HepG2 (cell line): ENCODE data around the gene ZCCHC7. TPM values are rescaled to one million over a fixed set of nuclear protein-coding genes. Genes with fewer than 3 reads are reported as not detected.

ENCODE experiments used
- AGO1 ChIP-seq: fragments of 200-400 bp; formaldehyde crosslinking; IDR thresholded peaks from 2 replicates; pipeline ENCODE4 v1.6.1; 2017; ENCODE audit warnings: mild to moderate bottlenecking, low read depth, low read length, moderate library complexity; ENCODE audit not compliant: poor library complexity, severe bottlenecking
- DRAP1 ChIP-seq: IDR thresholded peaks from 2 replicates; pipeline ENCODE4 v1.6.1; 2016; ENCODE audit warnings: missing genetic modification reagents, missing compliant biosample characterization
- FIP1L1 ChIP-seq: fragments of 200-400 bp; formaldehyde crosslinking; IDR thresholded peaks from 2 replicates; pipeline ENCODE4 v1.6.1; 2018; ENCODE audit warnings: low read depth, mild to moderate bottlenecking, low read length, moderate library complexity, borderline replicate concordance; ENCODE audit not compliant: insufficient read depth
- JARID2 ChIP-seq: sonication (generic); formaldehyde crosslinking; IDR thresholded peaks from 2 replicates; pipeline ENCODE4 v1.8.1; 2023; ENCODE audit warnings: missing genetic modification reagents, inconsistent platforms; ENCODE audit not compliant: insufficient replicate concordance
- JUN ChIP-seq: sonication (generic); formaldehyde crosslinking; IDR thresholded peaks from 2 replicates; pipeline ENCODE4 v1.4.0; 2020; ENCODE audit warnings: mild to moderate bottlenecking, missing genetic modification reagents
- MATR3 ChIP-seq: sonication (generic); formaldehyde crosslinking; IDR thresholded peaks from 2 replicates; pipeline ENCODE4 v1.4.0; 2020; ENCODE audit warnings: missing genetic modification reagents
- MTA1 ChIP-seq: sonication (generic); formaldehyde crosslinking; IDR thresholded peaks from 2 replicates; pipeline ENCODE4 v1.4.0; 2020; ENCODE audit warnings: missing genetic modification reagents, mild to moderate bottlenecking, borderline replicate concordance
- NFE2 ChIP-seq: sonication (generic); formaldehyde crosslinking; IDR thresholded peaks from 2 replicates; pipeline ENCODE4 v1.4.0; 2020; ENCODE audit warnings: missing genetic modification reagents
- NR1H2 ChIP-seq: sonication (generic); formaldehyde crosslinking; IDR thresholded peaks from 2 replicates; pipeline ENCODE4 v1.8.1; 2022; ENCODE audit warnings: low read depth, missing genetic modification reagents, borderline replicate concordance
- NRL ChIP-seq: sonication (generic); formaldehyde crosslinking; IDR thresholded peaks from 2 replicates; pipeline ENCODE4 v1.5.0; 2020; ENCODE audit warnings: missing genetic modification reagents, mild to moderate bottlenecking, moderate library complexity, borderline replicate concordance
- PPARG ChIP-seq: conservative IDR thresholded peaks from 2 replicates; pipeline ENCODE4 v1.6.1; 2016; ENCODE audit warnings: missing biosample characterization, missing genetic modification reagents
- RFXANK ChIP-seq: IDR thresholded peaks from 2 replicates; pipeline ENCODE4 v1.6.1; 2016
- SCMH1 ChIP-seq: sonication (generic); formaldehyde crosslinking; IDR thresholded peaks from 2 replicates; pipeline ENCODE4 v1.9.0; 2021; ENCODE audit warnings: missing genetic modification reagents, mild to moderate bottlenecking, borderline replicate concordance
- SKI ChIP-seq: fragments of 450-650 bp; IDR thresholded peaks from one replicate; pipeline ENCODE4 v1.6.1; 2018; ENCODE audit warnings: mild to moderate bottlenecking; ENCODE audit not compliant: partially characterized antibody
- SPEN ChIP-seq: sonication (generic); formaldehyde crosslinking; IDR thresholded peaks from 2 replicates; pipeline ENCODE4 v1.5.1; 2020; ENCODE audit warnings: low read depth, mild to moderate bottlenecking, missing genetic modification reagents
- SSRP1 ChIP-seq: IDR thresholded peaks from 2 replicates; pipeline ENCODE4 v1.6.1; 2016; ENCODE audit warnings: control low read depth
- ZMAT3 ChIP-seq: sonication (generic); formaldehyde crosslinking; conservative IDR thresholded peaks from 2 replicates; pipeline ENCODE4 v1.7.0; 2021; ENCODE audit warnings: missing genetic modification reagents
- ZNF138 ChIP-seq: sonication (generic); formaldehyde crosslinking; IDR thresholded peaks from 2 replicates; pipeline ENCODE4 v1.5.0; 2020; ENCODE audit warnings: mild to moderate bottlenecking, low read depth, missing genetic modification reagents
- ZNF24 ChIP-seq: fragments of 450-650 bp; IDR thresholded peaks from 2 replicates; pipeline ENCODE4 v1.6.1; 2017; ENCODE audit warnings: antibody characterized with exemption, mild to moderate bottlenecking
- ZNF598 ChIP-seq: sonication (generic); formaldehyde crosslinking; IDR thresholded peaks from 2 replicates; pipeline ENCODE4 v1.5.1; 2020; ENCODE audit warnings: mild to moderate bottlenecking, missing genetic modification reagents, borderline replicate concordance
- ZNF644 ChIP-seq: IDR thresholded peaks from 2 replicates; pipeline ENCODE4 v1.6.1; 2016; ENCODE audit warnings: low read depth
- ZNF652 ChIP-seq: IDR thresholded peaks from 2 replicates; pipeline ENCODE4 v1.6.1; 2016; ENCODE audit warnings: low read depth, borderline replicate concordance
- ZNF660 ChIP-seq: sonication (generic); formaldehyde crosslinking; IDR thresholded peaks from 2 replicates; pipeline ENCODE4 v1.5.1; 2020; ENCODE audit warnings: mild to moderate bottlenecking, low read depth, missing genetic modification reagents, borderline replicate concordance
- ZNF83 ChIP-seq: sonication (generic); formaldehyde crosslinking; IDR thresholded peaks from 2 replicates; pipeline ENCODE4 v1.4.0; 2020; ENCODE audit warnings: missing genetic modification reagents, mild to moderate bottlenecking, borderline replicate concordance
- ZSCAN12 ChIP-seq: sonication (generic); formaldehyde crosslinking; IDR thresholded peaks from 2 replicates; pipeline ENCODE4 v1.9.0; 2021; ENCODE audit warnings: mild to moderate bottlenecking, missing genetic modification reagents
- polyA plus RNA-seq, 8 experiments: library from polyadenylated mRNA; depleted of rRNA in 3 of 8; stranded (reverse) in 7 of 8; unstranded in 1 of 8; fragments of >200 nt; fragmentation: Illumina TruSeq in 4 of 8; extraction: Trizol in 4 of 8; gene quantifications; 2 replicates each; pipeline versions ENCODE4 v1.2.1 to v1.2.3, GENCODE V29; 2011 to 2016; ENCODE audit warnings: low read depth in 4 of 8, missing spikeins in 1 of 8, mixed read lengths in 1 of 8; ENCODE audit not compliant: insufficient read depth in 1 of 8
- total RNA-seq, 5 experiments: library from RNA; depleted of rRNA; stranded (reverse); fragments of >200 nt; fragmentation: Illumina TruSeq; extraction: Trizol; gene quantifications; 2 replicates each; pipeline ENCODE4 v1.2.3, GENCODE V29; 2016; ENCODE audit warnings: low read depth in 1 of 5
- TF ChIP-seq, protein P1 (sequence below): sonication (generic); formaldehyde crosslinking; IDR thresholded peaks from 2 replicates; pipeline ENCODE4 v1.4.0; 2020; ENCODE audit warnings: missing genetic modification reagents
- TF ChIP-seq, protein P2 (sequence below): sonication (generic); formaldehyde crosslinking; IDR thresholded peaks from 2 replicates; pipeline ENCODE4 v1.4.0; 2020; ENCODE audit warnings: missing genetic modification reagents

Gene ZCCHC7
- total and polyA plus RNA-seq, 2 of the 13 experiments (the other 11 are each of a cell fraction or from before 2014, with no cell fraction given) = 13.6 to 19.3 TPM

GRCh38 chr9:37119907-37120842 lies at the start of gene ZCCHC7 (continued):
- TF ChIP-seq ZNF598 (CRISPR knock-in tag) (peak; percentile 52; the same call in 1 of the 2 replicates), ZMAT3 (CRISPR knock-in tag) (peak; percentile 89), ZNF644 (0 out of 2 replicates have a peak, but pooled peaks have one; percentile 13), SSRP1 (no peak), RFXANK (CRISPR knock-in tag) (no peak), ZNF660 (CRISPR knock-in tag) (no peak), ZNF138 (CRISPR knock-in tag) (peak; percentile 81; the same call in 1 of the 2 replicates), SKI (no peak), ZSCAN12 (CRISPR knock-in tag) (peak; percentile 92), AGO1 (no peak), ZNF83 (CRISPR knock-in tag) (0 out of 2 replicates have a peak, but pooled peaks have one; percentile 89), MTA1 (CRISPR knock-in tag) (peak; percentile 72; the same call in 1 of the 2 replicates), JUN (CRISPR knock-in tag) (no peak), PPARG (no peak), MATR3 (CRISPR knock-in tag) (no peak), SPEN (CRISPR knock-in tag) (peak; percentile 64), DRAP1 (CRISPR knock-in tag) (peak; percentile 65), SCMH1 (CRISPR knock-in tag) (no peak), JARID2 (no peak), NFE2 (no peak), ZNF24 (no peak), NR1H2 (peak; percentile 97), FIP1L1 (no peak), ZNF652 (CRISPR knock-in tag) (0 out of 2 replicates have a peak, but pooled peaks have one; percentile 29), NRL (CRISPR knock-in tag) (peak; percentile 96)
- TF ChIP-seq, protein P1, sequence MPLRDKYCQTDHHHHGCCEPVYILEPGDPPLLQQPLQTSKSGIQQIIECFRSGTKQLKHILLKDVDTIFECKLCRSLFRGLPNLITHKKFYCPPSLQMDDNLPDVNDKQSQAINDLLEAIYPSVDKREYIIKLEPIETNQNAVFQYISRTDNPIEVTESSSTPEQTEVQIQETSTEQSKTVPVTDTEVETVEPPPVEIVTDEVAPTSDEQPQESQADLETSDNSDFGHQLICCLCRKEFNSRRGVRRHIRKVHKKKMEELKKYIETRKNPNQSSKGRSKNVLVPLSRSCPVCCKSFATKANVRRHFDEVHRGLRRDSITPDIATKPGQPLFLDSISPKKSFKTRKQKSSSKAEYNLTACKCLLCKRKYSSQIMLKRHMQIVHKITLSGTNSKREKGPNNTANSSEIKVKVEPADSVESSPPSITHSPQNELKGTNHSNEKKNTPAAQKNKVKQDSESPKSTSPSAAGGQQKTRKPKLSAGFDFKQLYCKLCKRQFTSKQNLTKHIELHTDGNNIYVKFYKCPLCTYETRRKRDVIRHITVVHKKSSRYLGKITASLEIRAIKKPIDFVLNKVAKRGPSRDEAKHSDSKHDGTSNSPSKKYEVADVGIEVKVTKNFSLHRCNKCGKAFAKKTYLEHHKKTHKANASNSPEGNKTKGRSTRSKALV (CRISPR knock-in tag) = peak; percentile 65; the same call in 1 of the 2 replicates
- TF ChIP-seq, protein P2, sequence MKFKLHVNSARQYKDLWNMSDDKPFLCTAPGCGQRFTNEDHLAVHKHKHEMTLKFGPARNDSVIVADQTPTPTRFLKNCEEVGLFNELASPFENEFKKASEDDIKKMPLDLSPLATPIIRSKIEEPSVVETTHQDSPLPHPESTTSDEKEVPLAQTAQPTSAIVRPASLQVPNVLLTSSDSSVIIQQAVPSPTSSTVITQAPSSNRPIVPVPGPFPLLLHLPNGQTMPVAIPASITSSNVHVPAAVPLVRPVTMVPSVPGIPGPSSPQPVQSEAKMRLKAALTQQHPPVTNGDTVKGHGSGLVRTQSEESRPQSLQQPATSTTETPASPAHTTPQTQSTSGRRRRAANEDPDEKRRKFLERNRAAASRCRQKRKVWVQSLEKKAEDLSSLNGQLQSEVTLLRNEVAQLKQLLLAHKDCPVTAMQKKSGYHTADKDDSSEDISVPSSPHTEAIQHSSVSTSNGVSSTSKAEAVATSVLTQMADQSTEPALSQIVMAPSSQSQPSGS (CRISPR knock-in tag) = peak; percentile 71
